HepG2 (cell line): ENCODE results near the gene ANKRD60.

Source experiments
- ARHGAP35 ChIP-seq: sonication (generic); formaldehyde crosslinking; IDR thresholded peaks from 2 replicates; pipeline ENCODE4 v1.9.0; 2022; ENCODE audit warnings: mild to moderate bottlenecking, inconsistent platforms, moderate library complexity, missing genetic modification reagents, borderline replicate concordance
- CHD2 ChIP-seq: IDR thresholded peaks from 2 replicates; pipeline ENCODE4 v1.6.1; 2011; ENCODE audit warnings: low read depth, low read length, improper control_type of control experiment
- EP300 ChIP-seq, 3 experiments: sonication (generic) in 1 of 3; formaldehyde crosslinking in 1 of 3; IDR thresholded peaks; 2 replicates each; pipeline versions ENCODE4 v1.5.1 to v1.6.1; 2011 to 2020; ENCODE audit warnings: low read depth in 2 of 3, low read length in 2 of 3, borderline replicate concordance in 1 of 3, improper control_type of control experiment in 1 of 3, mild to moderate bottlenecking in 1 of 3, missing genetic modification reagents in 1 of 3, moderate library complexity in 1 of 3
- KDM4B ChIP-seq: sonication (generic); formaldehyde crosslinking; IDR thresholded peaks from 2 replicates; pipeline ENCODE4 v1.4.0; 2020; ENCODE audit warnings: missing genetic modification reagents
- MYC ChIP-seq: sonication (generic); formaldehyde crosslinking; IDR thresholded peaks from 2 replicates; pipeline ENCODE4 v1.9.0; 2021; ENCODE audit warnings: missing genetic modification reagents, borderline replicate concordance
- RAD51 ChIP-seq: fragments of 450-650 bp; IDR thresholded peaks from 2 replicates; pipeline ENCODE4 v1.6.1; 2016; ENCODE audit warnings: borderline replicate concordance
- TARDBP ChIP-seq: sonication (generic); formaldehyde crosslinking; IDR thresholded peaks from 2 replicates; pipeline ENCODE4 v1.8.0; 2022; ENCODE audit warnings: mild to moderate bottlenecking, missing genetic modification reagents
- ZNF225 ChIP-seq: sonication (generic); formaldehyde crosslinking; IDR thresholded peaks from 2 replicates; pipeline ENCODE4 v1.4.0; 2020; ENCODE audit warnings: mild to moderate bottlenecking, missing genetic modification reagents
- ZNF329 ChIP-seq: sonication (generic); formaldehyde crosslinking; IDR thresholded peaks from 2 replicates; pipeline ENCODE4 v1.9.0; 2021; ENCODE audit warnings: low read depth, mild to moderate bottlenecking, missing genetic modification reagents
- ZNF749 ChIP-seq: sonication (generic); formaldehyde crosslinking; IDR thresholded peaks from 2 replicates; pipeline ENCODE4 v1.8.0; 2022; ENCODE audit warnings: mild to moderate bottlenecking, missing genetic modification reagents, moderate library complexity, borderline replicate concordance
- TF ChIP-seq, protein P1 (sequence below), 2 experiments: sonication (generic) in 1 of 2; formaldehyde crosslinking in 1 of 2; IDR thresholded peaks; 2 replicates each; pipeline versions ENCODE4 v1.4.0 to v1.6.1; 2018 to 2020; ENCODE audit warnings: missing genetic modification reagents in 2 of 2, borderline replicate concordance in 1 of 2, low read depth in 1 of 2, mild to moderate bottlenecking in 1 of 2, missing biosample characterization in 1 of 2

DNA sequence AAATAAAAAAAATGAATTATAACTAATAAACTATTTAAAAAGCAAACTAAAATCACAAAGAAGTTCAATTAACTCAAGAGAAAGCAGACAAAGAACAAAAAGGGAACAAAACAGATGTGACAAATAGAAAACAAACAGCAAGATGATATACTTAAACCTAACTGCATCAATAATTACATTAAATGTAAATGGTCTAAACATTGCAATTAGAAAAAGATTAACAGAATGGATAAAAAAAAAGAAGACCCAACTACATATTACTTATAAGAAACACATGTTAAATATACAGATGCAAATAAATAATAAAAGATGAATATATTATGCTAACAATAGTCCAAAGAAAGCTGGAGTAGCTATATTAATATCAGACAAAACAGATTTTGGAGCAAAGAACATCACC, 45.9 kb upstream of the ANKRD60 start:
- TF ChIP-seq ZNF225 (CRISPR knock-in tag) (no peak), CHD2 (no peak), ZNF749 (CRISPR knock-in tag) (no peak), ZNF329 (CRISPR knock-in tag) (no peak), EP300 (IDR thresholded peaks at IDR 0.05; ENCODE audit: low read depth in 2 of 2, low read length in 2 of 2) (no peak), EP300 (CRISPR knock-in tag; IDR thresholded peaks at IDR 0.05; ENCODE audit: borderline replicate concordance) (no peak), MYC (CRISPR knock-in tag) (no peak), RAD51 (no peak), KDM4B (CRISPR knock-in tag) (no peak), TARDBP (no peak), ARHGAP35 (no peak)
- TF ChIP-seq, protein P1, sequence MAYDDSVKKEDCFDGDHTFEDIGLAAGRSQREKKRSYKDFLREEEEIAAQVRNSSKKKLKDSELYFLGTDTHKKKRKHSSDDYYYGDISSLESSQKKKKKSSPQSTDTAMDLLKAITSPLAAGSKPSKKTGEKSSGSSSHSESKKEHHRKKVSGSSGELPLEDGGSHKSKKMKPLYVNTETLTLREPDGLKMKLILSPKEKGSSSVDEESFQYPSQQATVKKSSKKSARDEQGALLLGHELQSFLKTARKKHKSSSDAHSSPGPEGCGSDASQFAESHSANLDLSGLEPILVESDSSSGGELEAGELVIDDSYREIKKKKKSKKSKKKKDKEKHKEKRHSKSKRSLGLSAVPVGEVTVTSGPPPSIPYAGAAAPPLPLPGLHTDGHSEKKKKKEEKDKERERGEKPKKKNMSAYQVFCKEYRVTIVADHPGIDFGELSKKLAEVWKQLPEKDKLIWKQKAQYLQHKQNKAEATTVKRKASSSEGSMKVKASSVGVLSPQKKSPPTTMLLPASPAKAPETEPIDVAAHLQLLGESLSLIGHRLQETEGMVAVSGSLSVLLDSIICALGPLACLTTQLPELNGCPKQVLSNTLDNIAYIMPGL (CRISPR knock-in tag; IDR thresholded peaks at IDR 0.05; ENCODE audit: borderline replicate concordance in 1 of 2, low read depth in 1 of 2): no peak
